G401.6 (cell line): Measurements from ENCODE around the gene PNPLA2.

Experiments
- FAIRE-seq: peaks from 2 replicates; lab custom pipeline; 2012; peaks lifted over from hg19 to GRCh38; lab: Jason Lieb, UNC

Gene PNPLA2

DNA sequence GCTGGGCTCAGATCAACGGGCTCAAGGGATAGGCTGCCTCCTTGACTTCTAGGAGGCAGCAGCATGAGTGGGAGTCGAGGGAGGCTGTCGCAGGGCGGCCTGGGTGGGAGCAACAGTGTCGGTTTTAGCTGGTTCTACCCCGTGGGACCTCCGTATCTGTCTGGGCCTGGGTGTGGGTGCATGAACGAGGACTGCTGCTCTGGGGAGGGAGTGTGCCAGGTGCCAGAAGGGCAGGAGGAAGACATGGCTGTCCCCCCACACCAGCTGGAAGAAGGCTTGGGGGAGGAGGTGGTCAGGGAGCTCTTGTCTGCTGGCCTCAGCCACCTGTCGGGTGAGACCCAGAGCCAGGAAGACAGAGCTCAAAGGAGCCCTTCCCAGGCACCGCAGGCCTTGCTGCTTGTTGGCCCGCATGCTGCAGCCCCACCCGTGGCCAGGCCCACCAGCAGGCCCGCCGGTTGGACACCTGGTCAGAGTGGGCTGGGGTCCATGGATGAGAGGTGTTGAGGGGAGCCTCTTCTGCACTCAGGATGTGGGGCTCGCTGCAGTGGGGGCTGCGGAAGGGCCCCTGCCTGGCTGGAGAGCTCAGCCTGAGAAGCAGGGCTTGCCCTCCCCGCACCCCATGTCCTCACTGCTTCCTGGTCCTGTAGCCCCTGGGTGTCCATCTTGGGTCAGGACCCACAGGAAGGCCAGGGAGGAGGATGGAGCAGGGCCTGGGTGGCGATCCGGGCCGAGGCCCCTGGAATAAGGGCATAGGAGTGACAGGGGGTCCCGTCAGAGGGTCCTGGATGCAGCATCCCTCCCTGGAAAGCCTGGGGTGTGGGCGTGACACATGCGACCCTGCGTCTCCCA lies 32.3 kb upstream of the PNPLA2 start:
- FAIRE-seq, result no peak

DNA sequence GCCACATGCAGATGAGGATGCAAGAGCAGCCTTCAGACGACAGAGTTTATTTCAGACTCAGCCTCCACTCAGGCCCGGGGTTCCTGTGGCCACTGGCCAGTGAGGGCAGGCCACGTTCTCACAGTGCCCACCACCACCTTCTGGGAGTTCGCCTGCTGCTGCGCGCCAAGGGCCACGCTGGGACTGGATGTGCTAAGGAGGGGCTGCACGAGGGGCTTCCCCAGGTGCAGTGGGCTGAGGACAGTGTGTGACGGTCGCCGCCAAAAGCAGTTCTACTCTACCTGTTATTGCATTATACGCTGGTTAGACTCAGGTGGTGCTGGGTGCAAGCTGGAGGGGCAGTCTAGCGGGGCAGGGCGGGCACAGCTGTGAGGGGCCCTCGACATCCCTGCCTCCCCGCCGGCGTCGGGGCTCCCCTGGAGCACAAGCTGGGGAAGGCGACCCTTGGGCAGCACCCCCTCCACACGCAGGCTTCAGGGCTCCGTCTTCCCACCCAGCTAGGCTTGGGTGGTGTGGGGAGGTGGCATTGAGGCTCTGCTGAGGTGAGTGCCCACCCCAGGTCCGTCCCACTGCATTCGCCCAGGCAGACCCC lies 31.5 kb upstream of the PNPLA2 start:
- FAIRE-seq, result no peak

DNA sequence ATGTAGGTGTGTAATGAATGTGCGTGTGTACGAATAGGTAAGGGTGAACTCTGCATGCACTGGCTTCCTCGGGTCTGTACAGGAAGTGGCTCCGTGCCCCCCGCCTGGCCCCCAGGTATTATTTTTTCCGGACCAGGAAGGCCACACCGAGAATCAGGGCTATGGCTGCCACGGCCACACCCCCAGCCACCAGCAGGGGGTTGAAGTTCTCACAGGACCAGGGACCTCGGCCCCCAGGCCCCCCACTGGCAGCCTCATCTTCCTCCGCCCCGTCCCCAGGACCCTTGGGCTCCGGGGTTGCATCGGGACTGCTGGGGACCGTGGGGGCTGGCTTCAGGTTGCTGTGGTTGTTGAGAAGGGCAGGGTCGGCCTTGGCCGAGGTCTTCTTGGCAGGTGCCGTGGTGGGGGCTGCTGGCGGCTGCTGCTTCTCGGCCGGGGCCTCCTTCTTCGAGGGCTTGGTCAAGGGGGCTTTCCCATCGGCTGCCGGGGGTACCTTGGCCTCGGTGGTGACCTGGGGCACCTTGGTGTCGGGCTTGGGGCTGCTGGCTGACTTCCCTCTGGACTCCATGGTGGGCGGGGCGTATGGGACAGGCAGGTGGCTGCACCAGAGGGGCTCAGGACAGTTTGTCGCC lies 30.6 kb upstream of the PNPLA2 start:
- FAIRE-seq, result no peak

DNA sequence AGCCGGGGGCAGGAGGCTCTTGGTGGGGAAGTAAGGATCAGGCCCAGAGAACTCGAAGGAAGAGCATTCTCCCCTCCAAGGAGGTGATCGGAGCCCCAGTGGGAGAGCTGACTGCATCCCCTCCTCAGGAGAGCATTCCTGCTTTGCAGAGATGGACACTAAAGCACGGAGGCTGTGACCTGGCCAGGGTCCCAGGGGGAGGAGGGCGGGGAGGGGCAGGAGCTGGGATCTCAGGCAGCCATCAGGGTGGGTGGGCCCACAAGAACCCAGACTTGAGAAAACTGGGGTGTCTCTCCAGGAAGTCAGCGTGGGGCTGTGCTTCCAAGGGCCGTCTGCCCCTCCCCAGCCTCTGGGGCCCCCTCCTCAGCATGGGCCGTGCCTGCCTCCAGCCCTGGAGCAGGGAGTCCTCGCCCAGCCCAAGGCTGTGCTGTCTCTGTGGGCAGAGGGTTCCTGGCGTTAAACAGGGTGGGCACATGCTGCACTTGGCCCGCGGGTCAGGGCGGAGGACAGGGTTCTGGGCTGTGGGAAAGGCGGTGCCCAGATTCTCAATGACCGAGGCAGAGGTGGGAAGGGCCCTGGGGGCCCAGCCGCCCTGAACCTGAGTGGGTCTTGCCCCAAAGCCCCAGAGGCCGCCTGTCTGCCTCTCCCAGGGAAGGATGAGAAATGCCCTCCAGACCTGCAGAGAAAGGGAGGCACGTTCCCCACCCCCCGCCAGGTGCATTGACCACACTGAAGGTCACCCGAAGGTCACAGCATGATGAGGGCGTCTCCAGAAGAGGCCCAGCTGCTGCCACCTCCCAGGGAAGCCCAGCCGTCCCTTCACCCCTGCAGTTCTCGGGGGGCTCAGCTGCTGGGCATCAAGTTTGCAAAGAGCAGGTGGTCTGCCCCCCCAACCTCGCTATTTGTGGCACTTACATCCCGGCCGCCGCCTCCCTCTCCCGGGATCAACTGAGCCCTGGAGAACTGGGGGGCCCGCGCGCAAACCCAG lies 29.5 kb upstream of the PNPLA2 start:
- FAIRE-seq, result no peak

DNA sequence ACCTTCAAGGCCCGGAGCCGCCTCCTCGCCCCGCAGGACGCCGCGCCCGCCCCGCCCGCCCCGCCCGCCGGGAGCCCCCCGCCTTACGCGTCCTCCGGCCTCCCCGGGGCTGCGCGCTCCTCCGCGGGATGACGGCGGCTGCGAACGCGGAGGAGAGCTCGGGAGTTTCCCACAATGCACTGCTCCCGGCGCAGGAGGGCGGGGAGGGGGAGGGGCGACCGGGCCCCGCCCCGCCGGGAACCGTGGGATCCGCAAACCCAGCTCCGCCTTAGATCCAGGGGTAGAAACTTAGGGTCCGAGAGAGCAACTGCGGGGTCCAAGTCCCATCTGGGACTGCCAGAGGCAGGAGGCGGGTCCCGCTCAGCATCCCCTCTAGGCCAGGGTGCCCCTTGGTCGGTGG lies 28.8 kb upstream of the PNPLA2 start, which contains the start of gene CEND1:
TSS of gene CEND1 (minus strand) at position 148 of the 400 bp plus-strand sequence. CDS start 1,514 bp downstream, outside the sequence.
- FAIRE-seq, result no peak

DNA sequence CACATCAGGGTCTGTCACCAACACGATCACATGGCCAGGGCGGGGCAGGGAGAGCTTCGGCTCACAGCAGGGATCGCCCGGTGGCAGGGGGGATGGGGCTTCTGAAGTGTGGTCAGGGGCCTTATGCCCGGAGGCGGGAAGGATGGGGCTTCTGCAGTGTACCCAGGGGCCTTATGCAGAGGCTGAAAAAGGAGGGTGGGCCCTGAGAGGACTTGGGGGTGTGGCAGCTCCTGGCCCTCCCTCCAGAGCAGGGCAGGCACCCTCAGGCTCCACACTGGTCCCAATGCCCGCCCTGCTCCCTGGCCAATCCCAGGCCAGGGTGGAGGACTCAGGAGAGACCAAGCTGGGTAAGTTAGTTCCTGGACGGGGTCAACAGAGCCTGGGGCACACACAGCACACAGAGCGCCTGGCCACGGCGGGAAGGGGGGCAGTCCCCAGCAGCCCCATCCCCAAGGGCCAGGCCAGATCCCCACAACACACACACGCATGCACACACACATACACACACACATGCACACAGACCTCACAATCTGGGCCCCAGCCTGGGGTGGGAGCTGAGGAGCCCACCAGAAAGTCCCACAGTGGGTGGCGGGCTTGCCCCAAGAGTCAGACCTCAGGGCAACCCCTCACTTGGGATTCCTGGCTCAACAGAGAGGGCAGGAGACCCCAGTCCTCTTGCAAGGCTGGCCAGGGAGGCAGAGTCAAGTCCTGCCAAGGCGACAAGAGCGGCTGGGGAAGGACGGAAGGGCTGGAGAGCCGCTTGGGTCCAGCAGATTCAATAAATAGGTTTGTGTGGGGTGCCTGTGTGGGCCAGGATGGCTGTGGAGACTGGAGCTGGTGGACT lies 27.8 kb upstream of the PNPLA2 start:
- peak; percentile 96 for FAIRE-seq

DNA sequence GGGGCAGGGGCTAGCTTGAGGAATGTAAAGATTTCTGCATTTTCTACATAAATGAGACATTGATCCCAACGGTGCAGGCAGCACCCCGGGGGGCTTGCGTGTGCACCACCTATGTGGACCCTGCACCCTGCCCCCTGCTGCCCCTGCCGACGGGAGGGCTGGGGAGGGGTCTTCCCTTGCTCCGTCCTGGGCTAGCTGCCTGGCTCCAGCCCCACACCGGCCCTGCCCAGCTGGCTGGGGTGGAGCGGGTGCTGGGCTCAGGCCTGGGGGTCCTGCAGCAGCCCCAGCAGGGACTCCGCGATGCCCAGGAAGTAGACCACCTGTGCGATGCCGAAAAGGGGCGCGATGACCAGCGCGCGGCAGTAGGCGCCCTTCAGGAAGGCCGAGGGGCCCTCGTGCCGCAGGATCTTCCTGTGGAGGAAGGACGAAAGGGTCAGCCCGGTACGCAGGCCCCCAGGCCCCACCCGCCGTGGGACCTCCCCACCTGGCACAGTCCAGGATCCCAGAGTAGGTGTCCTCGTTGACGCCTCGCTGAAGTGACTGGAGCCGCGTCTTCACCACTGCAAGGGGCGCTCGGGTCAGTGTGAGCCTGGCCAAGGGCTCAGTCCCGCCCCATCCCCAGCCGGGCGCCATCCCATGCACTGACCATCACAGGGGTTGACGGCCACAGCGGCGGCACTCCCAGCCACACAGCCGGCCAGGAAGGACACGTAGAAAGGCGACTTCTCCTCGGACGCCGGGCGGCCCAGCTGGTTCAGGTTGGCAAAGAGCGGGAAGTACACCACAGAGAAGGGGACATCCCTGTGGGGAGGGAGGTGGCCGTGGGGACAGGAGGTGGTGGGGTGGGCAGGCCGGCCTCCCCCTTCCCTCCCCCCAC lies 26.8 kb upstream of the PNPLA2 start:
- FAIRE-seq, result no peak

DNA sequence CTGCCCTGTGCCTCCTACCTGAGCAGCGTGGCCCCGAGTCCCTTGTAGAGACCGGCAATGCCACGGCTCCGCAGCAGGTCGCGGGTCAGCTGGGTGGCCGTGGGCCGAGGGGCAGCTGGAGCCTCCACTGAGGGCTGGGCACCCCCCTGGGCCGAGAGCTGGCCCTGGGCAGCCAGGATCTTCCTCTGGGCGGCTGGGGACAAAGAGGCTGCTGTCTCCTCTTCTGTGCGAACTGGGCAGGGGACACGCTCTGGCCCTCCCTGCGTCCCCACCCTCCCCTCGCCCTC lies 26.2 kb upstream of the PNPLA2 start:
- FAIRE-seq, result no peak

DNA sequence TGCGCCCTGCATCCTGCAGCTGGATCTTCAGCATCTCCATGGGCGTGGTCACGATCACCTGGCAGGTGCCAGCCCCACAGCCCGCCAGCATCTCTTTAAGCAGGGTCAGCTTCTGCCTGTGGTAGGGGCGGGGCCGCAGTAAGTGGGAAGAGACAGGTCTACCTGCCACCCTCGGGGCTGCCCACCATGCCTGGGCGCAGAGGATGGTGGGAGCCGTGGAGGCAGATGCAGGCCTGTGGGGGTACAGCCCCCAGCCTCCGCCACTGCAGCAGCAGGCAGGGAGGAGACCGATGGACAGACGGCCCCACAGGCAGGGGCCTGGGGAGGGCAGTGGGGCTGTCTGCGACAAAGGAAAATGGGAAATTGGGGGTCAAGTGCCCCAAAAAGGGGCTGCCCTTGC lies 25.8 kb upstream of the PNPLA2 start:
- FAIRE-seq, result no peak

DNA sequence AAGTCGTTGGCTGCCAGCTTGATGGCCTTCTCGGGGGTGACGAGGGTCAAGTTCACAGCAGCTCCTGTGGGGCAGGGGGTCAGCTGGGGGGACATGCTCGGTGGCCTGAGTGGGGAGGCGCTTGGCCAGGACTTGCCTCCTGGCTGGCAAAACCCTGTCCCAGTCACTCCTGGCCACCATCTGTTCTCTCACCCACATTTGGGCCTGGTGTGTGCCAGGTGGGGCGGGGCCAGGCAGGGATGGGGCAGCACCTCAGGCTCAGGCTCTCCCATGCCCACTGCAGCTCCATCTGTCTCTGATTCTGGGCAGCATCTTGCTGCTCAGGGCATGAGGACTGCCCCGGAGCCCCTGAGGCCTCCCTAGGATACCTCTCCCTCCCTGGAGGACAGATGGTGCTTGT lies 25.2 kb upstream of the PNPLA2 start:
- FAIRE-seq, result no peak

DNA sequence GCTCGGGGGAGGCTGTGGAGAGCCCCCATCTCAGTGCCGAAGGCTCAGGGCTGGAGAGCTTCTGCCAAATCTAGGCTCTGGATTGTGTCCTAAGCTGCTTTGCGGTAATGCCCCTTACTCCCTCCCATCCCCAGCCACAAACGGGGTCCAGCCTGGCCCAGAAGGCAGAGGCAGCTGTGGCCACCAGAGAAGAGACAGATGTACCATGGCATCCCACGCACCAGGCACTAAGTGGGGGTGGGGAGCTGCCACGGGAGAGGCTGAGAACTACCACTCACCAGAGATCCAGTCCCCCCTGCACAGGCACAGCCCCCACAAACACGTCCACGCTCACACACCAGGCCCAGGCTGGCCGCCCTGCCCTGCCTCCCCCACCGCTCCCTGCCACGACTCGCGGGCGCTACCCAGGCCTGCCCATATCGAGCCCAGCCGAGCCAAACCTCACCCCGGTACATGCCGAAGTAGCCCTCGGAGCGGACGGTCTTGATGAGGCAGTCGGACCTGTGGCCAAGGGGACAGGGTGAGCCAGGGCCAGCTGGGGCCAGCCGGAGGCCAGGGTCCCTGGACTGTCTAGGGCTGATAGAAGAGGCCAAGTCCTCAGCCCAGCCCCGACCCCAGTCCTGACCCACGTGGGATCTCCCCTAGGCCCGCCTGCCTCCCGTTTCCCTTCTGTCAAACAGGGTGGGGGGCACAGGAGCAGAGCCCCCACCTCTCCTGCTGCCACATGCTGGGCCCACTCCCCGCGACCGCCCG lies 24.5 kb upstream of the PNPLA2 start:
- no peak for FAIRE-seq

DNA sequence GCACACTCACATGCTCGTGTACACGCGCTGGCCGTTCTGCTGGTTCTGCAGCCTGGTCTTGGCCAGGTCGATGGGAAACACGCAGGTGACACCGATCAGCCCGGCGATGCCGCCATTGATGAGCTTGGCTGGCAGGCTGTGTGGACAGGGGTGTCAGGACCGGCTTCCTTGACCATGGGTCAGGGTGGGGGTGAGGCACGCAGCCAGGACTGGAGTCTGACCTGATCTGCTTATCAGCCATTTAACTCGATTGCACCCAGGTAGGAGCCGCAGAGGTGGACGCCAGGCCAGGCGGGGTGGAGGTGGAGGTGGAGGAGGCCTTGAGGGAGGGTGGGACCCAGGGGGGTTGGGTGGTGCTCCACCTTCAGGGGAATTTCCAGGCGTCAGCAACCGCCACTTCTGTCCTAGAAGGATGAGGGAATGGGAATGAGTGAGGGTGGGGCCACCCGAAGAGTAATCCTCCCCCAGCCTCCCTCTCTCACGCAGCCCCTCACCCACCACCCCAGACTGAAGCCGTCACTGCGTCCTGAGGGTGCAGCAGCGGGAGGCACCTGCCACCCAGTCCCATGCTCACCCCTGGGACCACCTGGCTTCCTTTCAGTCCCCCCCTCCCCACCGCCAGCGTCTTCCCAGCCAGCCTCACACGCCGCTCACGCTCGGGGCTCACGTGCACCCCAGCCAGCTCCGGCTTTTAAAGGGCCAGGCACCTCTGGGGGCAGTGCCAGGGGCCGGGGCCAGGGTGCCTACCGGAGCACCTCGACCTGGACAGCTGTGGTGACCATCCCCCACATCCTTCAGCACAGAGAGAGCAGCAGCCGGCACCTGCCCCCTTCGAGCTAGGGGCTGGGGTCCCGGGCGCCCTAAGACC lies 23.7 kb upstream of the PNPLA2 start:
- no peak for FAIRE-seq

DNA sequence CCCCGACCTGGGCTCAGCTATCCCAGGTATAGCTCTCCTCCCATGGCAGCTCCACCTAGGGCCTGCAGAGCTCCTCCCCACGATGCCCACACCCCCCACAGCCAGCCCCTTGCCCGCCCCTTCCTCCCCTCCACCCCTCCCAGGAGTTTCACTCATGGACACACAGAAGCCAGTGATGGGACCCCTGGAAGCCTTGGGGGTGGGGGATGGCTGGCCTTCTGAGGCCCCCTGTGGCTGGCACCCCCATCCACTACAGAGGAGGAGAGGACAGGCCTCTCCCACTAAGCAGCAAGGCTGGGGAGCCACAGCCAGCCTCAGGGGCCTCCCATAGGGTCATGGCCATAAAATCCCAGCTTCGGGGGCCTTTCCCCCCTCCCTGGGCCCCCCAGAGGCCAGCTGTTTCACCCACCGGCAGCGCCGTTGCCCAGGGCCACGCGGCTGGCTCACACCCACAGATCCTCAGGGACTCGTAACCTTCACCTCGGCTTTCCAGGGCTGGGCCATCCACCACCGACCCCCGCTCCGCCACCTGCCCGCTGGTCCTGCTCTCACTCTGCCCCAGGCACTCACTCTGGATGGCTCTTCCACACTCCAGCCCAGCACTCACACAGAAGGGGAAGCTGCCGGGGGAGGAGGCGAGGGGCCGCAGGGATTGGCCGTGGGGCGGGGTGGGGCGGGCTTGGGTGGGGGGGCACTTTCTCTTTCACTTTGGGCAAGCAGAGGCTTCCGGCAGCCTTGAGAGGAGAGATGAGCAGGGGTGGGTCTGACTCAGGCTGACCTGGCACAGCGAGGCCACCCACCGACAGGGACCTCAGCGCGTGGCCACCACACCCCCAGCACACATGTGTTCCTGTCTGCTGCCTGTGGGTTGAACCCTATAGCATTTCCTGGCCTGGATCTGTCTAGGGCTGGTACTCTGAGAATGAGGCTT lies 22.8 kb upstream of the PNPLA2 start:
- no peak for FAIRE-seq

DNA sequence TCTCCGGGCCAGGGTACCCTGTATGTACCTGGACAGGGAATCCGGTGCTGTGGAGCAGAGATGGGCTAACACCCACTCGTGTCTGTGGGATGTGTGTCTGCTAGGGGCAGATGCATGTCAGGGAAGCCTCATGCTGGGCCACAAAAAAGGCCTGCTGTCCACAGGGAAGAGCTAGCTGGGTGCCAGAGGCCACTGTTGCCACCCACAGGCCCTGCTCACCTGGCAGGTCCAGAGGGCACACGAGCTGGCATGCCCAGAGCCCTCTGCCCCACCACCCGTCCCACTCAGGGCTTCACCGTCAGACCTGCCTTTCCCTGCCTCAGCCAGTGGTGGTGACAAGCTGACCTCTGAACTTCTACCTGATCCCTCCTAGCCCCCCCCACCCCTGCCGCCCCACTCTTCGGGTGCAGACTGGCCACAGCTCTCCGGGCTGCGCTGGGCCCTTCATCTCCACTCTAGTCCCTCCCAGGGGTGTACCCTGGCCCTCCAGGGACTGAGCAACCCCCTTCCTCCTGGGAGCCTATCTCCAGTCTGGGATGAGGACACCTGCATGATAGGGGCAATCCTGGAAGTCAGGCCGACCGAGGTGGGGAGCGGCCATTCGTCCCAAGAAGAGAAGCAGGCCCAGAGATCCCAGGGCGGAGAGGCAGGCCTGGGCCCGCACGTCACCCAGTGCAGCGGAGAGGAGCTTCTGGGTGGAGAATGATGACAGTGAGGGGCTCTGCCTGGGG lies 22.0 kb upstream of the PNPLA2 start:
- no peak for FAIRE-seq

DNA sequence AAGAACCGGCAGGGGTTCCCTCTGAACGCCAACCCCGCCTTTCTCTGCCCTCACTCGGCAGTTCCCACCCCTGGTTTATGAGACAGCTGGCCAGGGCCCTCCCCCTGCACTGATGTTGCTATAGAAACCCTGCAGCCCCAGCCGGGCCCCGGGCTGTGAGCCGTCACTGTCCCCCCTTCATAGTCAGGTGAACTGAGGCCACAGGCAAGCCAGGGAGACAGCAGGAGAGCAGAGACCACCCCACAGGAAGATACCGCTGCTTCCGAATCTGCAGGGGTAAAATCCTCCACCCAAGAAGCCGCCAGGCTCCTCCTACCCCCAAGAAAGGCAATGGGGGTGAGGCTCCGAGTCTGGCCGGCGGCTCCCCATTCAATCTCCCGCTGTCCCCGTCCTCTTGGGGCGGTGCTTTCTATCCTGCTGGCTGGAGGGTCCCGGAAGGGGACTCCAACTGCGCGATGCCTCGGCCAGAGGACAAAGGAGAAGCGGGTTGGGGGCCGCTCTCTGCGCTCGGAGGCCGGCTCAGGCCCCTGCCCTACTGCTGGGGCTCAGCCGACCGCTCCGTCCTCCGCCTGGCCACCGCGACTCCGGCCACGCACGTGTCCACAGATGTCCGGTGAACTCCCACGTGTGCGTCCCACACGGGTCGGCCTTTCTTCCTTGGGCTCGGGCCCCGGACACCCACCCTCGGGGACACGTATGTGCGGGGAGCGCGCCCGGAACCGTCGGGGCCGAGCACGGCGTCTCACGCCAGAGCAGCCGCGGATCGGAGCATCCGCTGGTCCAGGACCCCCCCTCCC lies 21.2 kb upstream of the PNPLA2 start:
- peak; percentile 17 for FAIRE-seq

DNA sequence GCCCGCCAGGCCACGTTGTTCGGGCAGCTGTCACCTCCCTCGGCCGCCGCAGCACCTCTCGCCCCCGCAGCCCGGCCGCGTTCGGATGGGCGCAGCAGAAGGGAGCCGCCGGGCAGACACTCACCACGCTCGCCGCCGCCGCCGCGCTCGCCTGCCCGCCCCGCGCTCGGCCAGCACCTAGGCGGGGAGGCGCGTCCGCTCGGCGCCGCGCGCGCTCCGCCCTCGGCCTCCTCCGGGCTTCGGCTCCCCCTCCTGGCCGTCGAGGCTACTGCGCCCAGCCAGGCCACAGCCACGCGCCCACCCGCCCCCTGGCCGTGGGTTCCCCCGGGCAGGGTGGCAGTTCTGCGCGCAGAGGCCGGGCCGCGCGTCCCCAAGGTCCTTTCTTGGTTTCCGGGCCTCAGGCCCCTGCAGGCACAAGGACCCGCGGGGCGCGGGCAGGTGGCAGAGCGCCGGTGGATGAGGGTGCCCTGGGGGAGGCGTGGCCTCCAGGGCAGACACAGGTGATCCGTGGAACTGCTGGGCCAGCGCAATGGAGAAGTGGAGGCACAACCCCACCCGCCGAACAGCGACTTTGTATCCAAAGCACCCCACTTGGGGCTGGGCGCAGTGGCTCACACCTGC lies 20.5 kb upstream of the PNPLA2 start, which contains the start of gene SLC25A22:
TSS of gene SLC25A22 (minus strand) at position 189 of the 621 bp plus-strand sequence. CDS start 3,275 bp downstream, outside the sequence.
- FAIRE-seq, result no peak
